Endothelial cell of umbilical vein (primary cell): ENCODE measurements around the gene SGTA.

Experiments used
- CTCF ChIP-seq, 2 donors: IDR thresholded peaks; 1 replicate in 1 of 2; 2 replicates in 1 of 2; pipeline ENCODE4 v1.5.1; 2011; ENCODE audit warnings: low read length in 2 of 2, mild to moderate bottlenecking in 2 of 2, moderate library complexity in 2 of 2, control low read depth in 1 of 2, inconsistent platforms in 1 of 2, low read depth in 1 of 2; ENCODE audit not compliant: insufficient read depth in 1 of 2; ENCODE audit errors: extremely low read depth in 1 of 2
- EZH2 ChIP-seq: IDR thresholded peaks from 2 replicates; pipeline ENCODE4 v1.6.1; 2012; ENCODE audit warnings: borderline replicate concordance, low read depth, mild to moderate bottlenecking, moderate library complexity, low read length, inconsistent platforms; ENCODE audit not compliant: severe bottlenecking
- FOS ChIP-seq: IDR thresholded peaks from 2 replicates; pipeline ENCODE4 v1.6.1; 2011; ENCODE audit warnings: mild to moderate bottlenecking, low read length, moderate library complexity, borderline replicate concordance; ENCODE audit not compliant: insufficient read depth
- GATA2 ChIP-seq: IDR thresholded peaks from 2 replicates; pipeline ENCODE4 v1.7.0; 2011; ENCODE audit warnings: low read depth, mild to moderate bottlenecking, moderate library complexity, mixed read lengths, low read length; ENCODE audit not compliant: insufficient read length, insufficient read depth
- JUN ChIP-seq: IDR thresholded peaks from 2 replicates; pipeline ENCODE4 v1.6.1; 2011; ENCODE audit warnings: borderline replicate concordance, low read depth; ENCODE audit not compliant: insufficient read length, insufficient read depth
- MAX ChIP-seq: IDR thresholded peaks from 2 replicates; pipeline ENCODE4 v1.6.1; 2011; ENCODE audit not compliant: insufficient read depth, insufficient read length
- MYC ChIP-seq: IDR thresholded peaks from one replicate; pipeline ENCODE4 v1.6.1; 2011; ENCODE audit warnings: mild to moderate bottlenecking, low read depth, low read length
- POLR2A ChIP-seq: IDR thresholded peaks from 2 replicates; pipeline ENCODE4 v1.6.1; 2012; ENCODE audit warnings: low read depth, mild to moderate bottlenecking, control low read depth, low read length
- POLR2AphosphoS5 ChIP-seq: IDR thresholded peaks from 2 replicates; pipeline ENCODE4 v1.6.1; 2012; ENCODE audit warnings: low read depth, mild to moderate bottlenecking, control low read depth, low read length, moderate library complexity; ENCODE audit not compliant: insufficient read depth

- TF ChIP-seq CTCF (IDR thresholded peaks at IDR 0.05; ENCODE audit: extremely low read depth in 1 of 2, insufficient read depth in 1 of 2, low read depth in 1 of 2, low read length in 2 of 2) (no peak), EZH2 (no peak), POLR2A (no peak), FOS (no peak), POLR2AphosphoS5 (no peak), MAX (no peak), GATA2 (no peak), JUN (no peak), MYC (no peak)
These were observed 17.4 kb upstream of the SGTA start for GRCh38 chr19:2800506-2800905.
